Lower leg skin (tissue), 3 donors: ENCODE results near the gene SORCS2.

Source experiments
- POLR2A ChIP-seq, 2 donors: fragments of 450-650 bp; IDR thresholded peaks; one replicate each; pipeline ENCODE4 v1.6.1; 2016 to 2017; ENCODE audit warnings: antibody characterized with exemption in 2 of 2, mild to moderate bottlenecking in 1 of 2, moderate library complexity in 1 of 2
- TF ChIP-seq, protein P1 (sequence below), 3 donors: fragments of 450-650 bp; IDR thresholded peaks; one replicate each; pipeline ENCODE4 v1.5.1; 2016; ENCODE audit warnings: antibody characterized with exemption in 3 of 3, mild to moderate bottlenecking in 3 of 3, moderate library complexity in 2 of 3

- TF ChIP-seq, protein P1, sequence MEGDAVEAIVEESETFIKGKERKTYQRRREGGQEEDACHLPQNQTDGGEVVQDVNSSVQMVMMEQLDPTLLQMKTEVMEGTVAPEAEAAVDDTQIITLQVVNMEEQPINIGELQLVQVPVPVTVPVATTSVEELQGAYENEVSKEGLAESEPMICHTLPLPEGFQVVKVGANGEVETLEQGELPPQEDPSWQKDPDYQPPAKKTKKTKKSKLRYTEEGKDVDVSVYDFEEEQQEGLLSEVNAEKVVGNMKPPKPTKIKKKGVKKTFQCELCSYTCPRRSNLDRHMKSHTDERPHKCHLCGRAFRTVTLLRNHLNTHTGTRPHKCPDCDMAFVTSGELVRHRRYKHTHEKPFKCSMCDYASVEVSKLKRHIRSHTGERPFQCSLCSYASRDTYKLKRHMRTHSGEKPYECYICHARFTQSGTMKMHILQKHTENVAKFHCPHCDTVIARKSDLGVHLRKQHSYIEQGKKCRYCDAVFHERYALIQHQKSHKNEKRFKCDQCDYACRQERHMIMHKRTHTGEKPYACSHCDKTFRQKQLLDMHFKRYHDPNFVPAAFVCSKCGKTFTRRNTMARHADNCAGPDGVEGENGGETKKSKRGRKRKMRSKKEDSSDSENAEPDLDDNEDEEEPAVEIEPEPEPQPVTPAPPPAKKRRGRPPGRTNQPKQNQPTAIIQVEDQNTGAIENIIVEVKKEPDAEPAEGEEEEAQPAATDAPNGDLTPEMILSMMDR (IDR thresholded peaks at IDR 0.05): no peak
- no peak for TF ChIP-seq POLR2A (IDR thresholded peaks at IDR 0.05)
These were observed 210.2 kb downstream of the SORCS2 start for GRCh38 chr4:7402526-7402925.
